Trophoblast cell (in vitro differentiated cells and primary cell): Measurements from ENCODE around the gene OBI1. TPM values are rescaled to one million over a fixed set of nuclear protein-coding genes. Genes with fewer than 3 reads are reported as not detected.

ENCODE experiments used
- DNase-seq, 2 donors: peaks; one replicate each; pipeline ENCODE4 v3.0.0-alpha.2; 2016
- H2AFZ ChIP-seq: 2 replicates; pipeline ENCODE4 v1.6.1; 2013; ENCODE audit warnings: low read length, moderate library complexity, mild to moderate bottlenecking; ENCODE audit not compliant: insufficient read depth, poor library complexity
- H2AK5ac ChIP-seq: 2 replicates; pipeline ENCODE4 v1.6.1; 2013; ENCODE audit warnings: mild to moderate bottlenecking, low read length
- H2BK120ac ChIP-seq: 2 replicates; pipeline ENCODE4 v1.6.1; 2013; ENCODE audit warnings: low read length, mild to moderate bottlenecking, moderate library complexity; ENCODE audit not compliant: insufficient read depth, poor library complexity
- H2BK12ac ChIP-seq: 2 replicates; pipeline ENCODE4 v1.6.1; 2013; ENCODE audit warnings: mild to moderate bottlenecking, low read length, moderate library complexity
- H2BK5ac ChIP-seq: 2 replicates; pipeline ENCODE4 v1.6.1; 2013; ENCODE audit warnings: low read length, low read depth, moderate library complexity, mild to moderate bottlenecking; ENCODE audit not compliant: poor library complexity
- H3K14ac ChIP-seq: 2 replicates; pipeline ENCODE4 v1.6.1; 2013; ENCODE audit warnings: mild to moderate bottlenecking, low read length
- H3K18ac ChIP-seq: 2 replicates; pipeline ENCODE4 v1.6.1; 2013; ENCODE audit warnings: mild to moderate bottlenecking, low read length
- H3K23ac ChIP-seq: 2 replicates; pipeline ENCODE4 v1.6.1; 2013; ENCODE audit warnings: low read length
- H3K27ac ChIP-seq: 2 replicates; pipeline ENCODE4 v1.5.1; 2013; ENCODE audit warnings: low read depth, mild to moderate bottlenecking, inconsistent platforms, low read length, moderate library complexity
- H3K27me3 ChIP-seq: 2 replicates; pipeline ENCODE4 v1.6.1; 2013; ENCODE audit warnings: inconsistent platforms, mild to moderate bottlenecking, low read length, moderate library complexity; ENCODE audit not compliant: insufficient read depth
- H3K36me3 ChIP-seq, 2 experiments: 1 replicate in 1 of 2; 2 replicates in 1 of 2; pipeline ENCODE4 v1.6.1; 2013; ENCODE audit warnings: low read length in 2 of 2, mild to moderate bottlenecking in 2 of 2, moderate library complexity in 1 of 2; ENCODE audit not compliant: insufficient read depth in 2 of 2, control insufficient read depth in 1 of 2
- H3K4ac ChIP-seq: 2 replicates; pipeline ENCODE4 v1.6.1; 2013; ENCODE audit warnings: low read depth, mild to moderate bottlenecking, low read length, moderate library complexity
- H3K4me1 ChIP-seq, 2 experiments: 1 replicate in 1 of 2; 2 replicates in 1 of 2; pipeline ENCODE4 v1.6.1; 2013; ENCODE audit warnings: low read length in 2 of 2, mild to moderate bottlenecking in 2 of 2, moderate library complexity in 1 of 2; ENCODE audit not compliant: insufficient read depth in 2 of 2, control insufficient read depth in 1 of 2
- H3K4me2 ChIP-seq: 2 replicates; pipeline ENCODE4 v1.6.1; 2013; ENCODE audit warnings: inconsistent platforms, mild to moderate bottlenecking, low read length, moderate library complexity
- H3K4me3 ChIP-seq: 2 replicates; pipeline ENCODE4 v1.5.1; 2013; ENCODE audit warnings: mild to moderate bottlenecking, low read depth, low read length, inconsistent platforms
- H3K79me1 ChIP-seq: one replicate; pipeline ENCODE4 v1.6.1; 2013; ENCODE audit warnings: low read length
- H3K79me2 ChIP-seq: 2 replicates; pipeline ENCODE4 v1.6.1; 2013; ENCODE audit warnings: low read length, mild to moderate bottlenecking; ENCODE audit not compliant: control insufficient read depth, insufficient read depth, poor library complexity
- H3K9ac ChIP-seq: 2 replicates; pipeline ENCODE4 v1.6.1; 2013; ENCODE audit warnings: mild to moderate bottlenecking, low read length
- H3K9me3 ChIP-seq: 2 replicates; pipeline ENCODE4 v1.6.1; 2013; ENCODE audit warnings: low read depth, mild to moderate bottlenecking, control low read depth, inconsistent platforms, low read length; ENCODE audit not compliant: insufficient read depth
- H4K12ac ChIP-seq: 2 replicates; pipeline ENCODE4 v1.6.1; 2013; ENCODE audit warnings: low read depth, mild to moderate bottlenecking, low read length, moderate library complexity
- H4K8ac ChIP-seq: 2 replicates; pipeline ENCODE4 v1.6.1; 2013; ENCODE audit warnings: low read depth, mild to moderate bottlenecking, low read length, moderate library complexity
- H4K91ac ChIP-seq: one replicate; pipeline ENCODE4 v1.6.1; 2013; ENCODE audit warnings: low read depth, mild to moderate bottlenecking, low read length, moderate library complexity
- WGBS: extraction: QIAGEN DNeasy Blood & Tissue Kit; methylation state at CpG from one replicate; pipeline ENCODE4 v1.1.7; 2013; ENCODE audit warnings: missing lambda C conversion rate; ENCODE audit not compliant: insufficient read length, insufficient coverage; ENCODE audit errors: extremely low coverage; 5-methylcytosine and 5-hydroxymethylcytosine counted together
- polyA plus RNA-seq: library from polyadenylated mRNA; stranded (reverse); fragments of 200-250 nt; gene quantifications from 2 replicates; pipeline ENCODE4 v1.2.3, GENCODE V29; 2013

Gene OBI1
- polyA plus RNA-seq, result 11.4 and 12.0 TPM in 2 replicates

GRCh38 chr13:78658630-78659449 is at the start of gene OBI1:
TSS of gene OBI1 (minus strand) at chr13:78659155. CDS start at chr13:78659120, 35 bp downstream.
- no CpG with 5 or more reads among the region's 67 CpGs for WGBS
- Histone ChIP-seq H2BK120ac (peak within 1 kb of the TSS; percentile 26), H3K79me2 (peaks cover 6% of the 10 kb centered on the region), H3K9me3 (no peaks in the 10 kb centered on the region), H3K4me1 (peaks cover 3 to 4% of the 10 kb centered on the region in 2 experiments), H3K4me3 (peak within 1 kb of the TSS; percentile 100), H3K36me3 (no peaks in the 10 kb centered on the region), H3K4ac (peak within 1 kb of the TSS; percentile 74), H3K14ac (peak within 1 kb of the TSS; percentile 85), H3K27me3 (no peaks in the 10 kb centered on the region), H3K4me2 (peak within 1 kb of the TSS; percentile 80), H4K91ac (peak within 1 kb of the TSS; percentile 84), H2AK5ac (peak within 1 kb of the TSS; percentile 73), H3K27ac (peak within 1 kb of the TSS; percentile 44), H3K9ac (peak within 1 kb of the TSS; percentile 96), H4K12ac (peak within 1 kb of the TSS; percentile 65), H3K23ac (no peak within 1 kb of the TSS), H2AFZ (peak within 1 kb of the TSS; percentile 57), H3K18ac (peak within 1 kb of the TSS; percentile 48), H2BK12ac (no peak within 1 kb of the TSS), H2BK5ac (peak within 1 kb of the TSS; percentile 72), H4K8ac (peak within 1 kb of the TSS; percentile 88), H3K79me1 (peaks cover 4% of the 10 kb centered on the region)
- DNase-seq, result peak; percentile 76 to 91

- Histone ChIP-seq H3K14ac (no peak overlapping the region), H3K4me3 (no peak overlapping the region), H3K27me3 (no peaks in the 10 kb centered on the region), H3K9me3 (no peaks in the 10 kb centered on the region), H2BK120ac (no peak overlapping the region), H3K79me2 (no peaks in the 10 kb centered on the region), H2BK12ac (no peak overlapping the region), H3K36me3 (no peaks in the 10 kb centered on the region), H4K12ac (no peak overlapping the region), H3K79me1 (no peaks in the 10 kb centered on the region), H4K91ac (no peak overlapping the region), H3K27ac (no peak overlapping the region), H3K9ac (no peak overlapping the region), H2AK5ac (no peak overlapping the region), H3K18ac (no peak overlapping the region), H3K4me1 (no peaks in the 10 kb centered on the region), H2BK5ac (no peak overlapping the region), H2AFZ (no peak overlapping the region), H4K8ac (no peak overlapping the region), H3K23ac (no peak overlapping the region), H3K4me2 (no peak overlapping the region), H3K4ac (no peak overlapping the region)
- no peak for DNase-seq
- WGBS, result no CpG with 5 or more reads among the region's 1 CpG
These were observed 42.4 kb upstream of the OBI1 start for GRCh38 chr13:78701383-78701782.

GRCh38 chr13:78700121-78700910 is 41.4 kb upstream of the OBI1 start:
- no peak overlapping the region for H4K8ac ChIP-seq
- H3K36me3 ChIP-seq, result no peaks in the 10 kb centered on the region
- H3K14ac ChIP-seq, result no peak overlapping the region
- H2BK120ac ChIP-seq, result no peak overlapping the region
- no peaks in the 10 kb centered on the region for H3K4me1 ChIP-seq
- no peak overlapping the region for H2AFZ ChIP-seq
- H3K4me2 ChIP-seq, result no peak overlapping the region
- no peak overlapping the region for H4K91ac ChIP-seq
- H3K27ac ChIP-seq, result no peak overlapping the region
- no peak overlapping the region for H3K4ac ChIP-seq
- no peak overlapping the region for H2BK12ac ChIP-seq
- no peak overlapping the region for H3K9ac ChIP-seq
- H2BK5ac ChIP-seq, result no peak overlapping the region
- no peaks in the 10 kb centered on the region for H3K9me3 ChIP-seq
- H4K12ac ChIP-seq, result no peak overlapping the region
- H3K79me2 ChIP-seq, result no peaks in the 10 kb centered on the region
- no peak overlapping the region for H2AK5ac ChIP-seq
- no peak for DNase-seq
- no CpG with 5 or more reads among the region's 3 CpGs for WGBS
- H3K4me3 ChIP-seq, result no peak overlapping the region
- no peak overlapping the region for H3K23ac ChIP-seq
- no peaks in the 10 kb centered on the region for H3K27me3 ChIP-seq
- H3K18ac ChIP-seq, result no peak overlapping the region
- H3K79me1 ChIP-seq, result no peaks in the 10 kb centered on the region

- H3K4me2 ChIP-seq, result no peak overlapping the region
- no peak overlapping the region for H3K23ac ChIP-seq
- H3K36me3 ChIP-seq, result no peaks in the 10 kb centered on the region
- H3K27me3 ChIP-seq, result no peaks in the 10 kb centered on the region
- H2BK120ac ChIP-seq, result no peak overlapping the region
- H3K9me3 ChIP-seq, result no peaks in the 10 kb centered on the region
- no peak overlapping the region for H2BK5ac ChIP-seq
- H3K79me1 ChIP-seq, result no peaks in the 10 kb centered on the region
- no peak overlapping the region for H3K18ac ChIP-seq
- no peak overlapping the region for H2BK12ac ChIP-seq
- H2AFZ ChIP-seq, result no peak overlapping the region
- no peak overlapping the region for H3K9ac ChIP-seq
- H4K91ac ChIP-seq, result no peak overlapping the region
- H2AK5ac ChIP-seq, result no peak overlapping the region
- peak in 1 of 2 donors; percentile 10 for DNase-seq
- no peak overlapping the region for H4K12ac ChIP-seq
- H3K79me2 ChIP-seq, result no peaks in the 10 kb centered on the region
- no peak overlapping the region for H3K27ac ChIP-seq
- no peak overlapping the region for H3K4me3 ChIP-seq
- H4K8ac ChIP-seq, result no peak overlapping the region
- H3K4me1 ChIP-seq, result no peaks in the 10 kb centered on the region
- no CpG with 5 or more reads among the region's 2 CpGs for WGBS
- H3K14ac ChIP-seq, result no peak overlapping the region
- no peak overlapping the region for H3K4ac ChIP-seq
These were observed 30.1 kb upstream of the OBI1 start for GRCh38 chr13:78689011-78689410.
